ENCODE data around the gene EEF1AKMT1.

The EEF1AKMT1 gene

GRCh38 chr13:20788312-20788711 is 14.6 kb upstream of the EEF1AKMT1 start:
- TF ChIP-seq TAF1 (IDR thresholded peaks at IDR 0.05; ENCODE audit: borderline replicate concordance, insufficient read depth, low read length), result no peak
- no peak for TF ChIP-seq POLR2AphosphoS5 (IDR thresholded peaks at IDR 0.05; ENCODE audit: low read depth, low read length)
- no peak for TF ChIP-seq FOXP2 (optimal IDR thresholded peaks at IDR 0.05; ENCODE audit: borderline replicate concordance, extremely low read depth, extremely low read length, insufficient read depth)
- TF ChIP-seq, protein P1, sequence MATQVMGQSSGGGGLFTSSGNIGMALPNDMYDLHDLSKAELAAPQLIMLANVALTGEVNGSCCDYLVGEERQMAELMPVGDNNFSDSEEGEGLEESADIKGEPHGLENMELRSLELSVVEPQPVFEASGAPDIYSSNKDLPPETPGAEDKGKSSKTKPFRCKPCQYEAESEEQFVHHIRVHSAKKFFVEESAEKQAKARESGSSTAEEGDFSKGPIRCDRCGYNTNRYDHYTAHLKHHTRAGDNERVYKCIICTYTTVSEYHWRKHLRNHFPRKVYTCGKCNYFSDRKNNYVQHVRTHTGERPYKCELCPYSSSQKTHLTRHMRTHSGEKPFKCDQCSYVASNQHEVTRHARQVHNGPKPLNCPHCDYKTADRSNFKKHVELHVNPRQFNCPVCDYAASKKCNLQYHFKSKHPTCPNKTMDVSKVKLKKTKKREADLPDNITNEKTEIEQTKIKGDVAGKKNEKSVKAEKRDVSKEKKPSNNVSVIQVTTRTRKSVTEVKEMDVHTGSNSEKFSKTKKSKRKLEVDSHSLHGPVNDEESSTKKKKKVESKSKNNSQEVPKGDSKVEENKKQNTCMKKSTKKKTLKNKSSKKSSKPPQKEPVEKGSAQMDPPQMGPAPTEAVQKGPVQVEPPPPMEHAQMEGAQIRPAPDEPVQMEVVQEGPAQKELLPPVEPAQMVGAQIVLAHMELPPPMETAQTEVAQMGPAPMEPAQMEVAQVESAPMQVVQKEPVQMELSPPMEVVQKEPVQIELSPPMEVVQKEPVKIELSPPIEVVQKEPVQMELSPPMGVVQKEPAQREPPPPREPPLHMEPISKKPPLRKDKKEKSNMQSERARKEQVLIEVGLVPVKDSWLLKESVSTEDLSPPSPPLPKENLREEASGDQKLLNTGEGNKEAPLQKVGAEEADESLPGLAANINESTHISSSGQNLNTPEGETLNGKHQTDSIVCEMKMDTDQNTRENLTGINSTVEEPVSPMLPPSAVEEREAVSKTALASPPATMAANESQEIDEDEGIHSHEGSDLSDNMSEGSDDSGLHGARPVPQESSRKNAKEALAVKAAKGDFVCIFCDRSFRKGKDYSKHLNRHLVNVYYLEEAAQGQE (IDR thresholded peaks at IDR 0.05; ENCODE audit: insufficient read depth in 1 of 2, low read depth in 2 of 2, low read length in 2 of 2), result no peak
- TF ChIP-seq SIN3A (IDR thresholded peaks at IDR 0.05; ENCODE audit: borderline replicate concordance, insufficient read depth, low read length), result no peak

DNA sequence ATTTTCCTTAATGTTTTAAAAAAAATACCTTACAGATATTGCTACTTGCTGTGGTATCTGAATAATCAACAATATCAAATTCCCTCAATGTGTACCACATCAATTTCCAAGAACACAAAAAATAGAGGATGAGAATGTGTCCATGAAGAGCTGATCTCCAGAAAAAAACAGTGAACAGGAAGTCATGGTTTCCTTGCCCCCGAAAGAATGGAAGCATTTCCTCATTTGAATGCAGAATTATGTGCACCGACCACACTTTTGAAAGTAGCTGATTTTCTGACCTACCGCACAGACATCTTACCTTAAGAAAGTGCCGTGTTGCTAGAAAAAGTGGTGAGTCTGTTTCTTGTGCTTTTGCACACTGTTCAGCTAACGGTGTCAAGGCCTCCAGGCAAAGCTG is 13.4 kb upstream of the EEF1AKMT1 start:
- TF ChIP-seq TAF1 (IDR thresholded peaks at IDR 0.05; ENCODE audit: borderline replicate concordance, insufficient read depth, low read length), result no peak
- no peak for TF ChIP-seq POLR2AphosphoS5 (IDR thresholded peaks at IDR 0.05; ENCODE audit: low read depth, low read length)
- TF ChIP-seq, protein P1 (IDR thresholded peaks at IDR 0.05; ENCODE audit: insufficient read depth in 1 of 2, low read depth in 2 of 2, low read length in 2 of 2), result no peak
- no peak for TF ChIP-seq FOXP2 (optimal IDR thresholded peaks at IDR 0.05; ENCODE audit: borderline replicate concordance, extremely low read depth, extremely low read length, insufficient read depth)
- no peak for TF ChIP-seq SIN3A (IDR thresholded peaks at IDR 0.05; ENCODE audit: borderline replicate concordance, insufficient read depth, low read length)

DNA sequence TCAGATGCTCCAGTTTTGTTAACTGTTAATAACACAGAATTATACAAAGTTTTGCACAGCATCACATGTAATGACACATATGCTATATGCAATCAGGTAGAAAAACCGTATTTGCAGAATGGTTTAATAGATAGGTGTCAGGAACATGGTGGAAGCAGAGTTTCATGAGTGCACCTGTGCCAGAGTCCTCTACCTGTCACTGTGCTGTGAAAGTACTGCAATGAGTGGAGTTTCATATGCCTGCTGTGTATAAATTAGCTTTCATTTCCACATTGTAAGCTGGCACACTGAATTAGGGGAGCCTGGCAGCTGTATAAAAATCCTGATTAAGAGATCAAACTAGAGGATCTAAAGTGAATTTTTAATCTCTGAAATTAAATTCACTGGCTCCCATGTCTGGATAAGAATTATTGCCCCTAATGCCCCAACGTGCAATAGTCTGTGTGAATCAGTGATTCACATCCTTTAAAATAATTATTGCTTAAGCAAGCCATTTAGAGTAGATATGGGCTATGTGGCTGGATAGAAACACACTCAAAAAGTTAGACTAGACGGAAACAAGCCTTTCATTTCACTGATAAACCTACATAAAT is 8.5 kb upstream of the EEF1AKMT1 start:
- TF ChIP-seq, protein P1 (IDR thresholded peaks at IDR 0.05; ENCODE audit: insufficient read depth in 1 of 2, low read depth in 2 of 2, low read length in 2 of 2), result no peak
- no peak for TF ChIP-seq SIN3A (IDR thresholded peaks at IDR 0.05; ENCODE audit: borderline replicate concordance, insufficient read depth, low read length)
- TF ChIP-seq FOXP2 (optimal IDR thresholded peaks at IDR 0.05; ENCODE audit: borderline replicate concordance, extremely low read depth, extremely low read length, insufficient read depth), result no peak
- no peak for TF ChIP-seq POLR2AphosphoS5 (IDR thresholded peaks at IDR 0.05; ENCODE audit: low read depth, low read length)
- no peak for TF ChIP-seq TAF1 (IDR thresholded peaks at IDR 0.05; ENCODE audit: borderline replicate concordance, insufficient read depth, low read length)

- TF ChIP-seq POLR2AphosphoS5 (IDR thresholded peaks at IDR 0.05; ENCODE audit: low read depth, low read length) (no peak), TAF1 (IDR thresholded peaks at IDR 0.05; ENCODE audit: borderline replicate concordance, insufficient read depth, low read length) (no peak), SIN3A (IDR thresholded peaks at IDR 0.05; ENCODE audit: borderline replicate concordance, insufficient read depth, low read length) (no peak), FOXP2 (optimal IDR thresholded peaks at IDR 0.05; ENCODE audit: borderline replicate concordance, extremely low read depth, extremely low read length, insufficient read depth) (no peak)
- TF ChIP-seq, protein P1 (IDR thresholded peaks at IDR 0.05; ENCODE audit: insufficient read depth in 1 of 2, low read depth in 2 of 2, low read length in 2 of 2), result no peak
Observed at GRCh38 chr13:20780317-20780716, 6.6 kb upstream of the EEF1AKMT1 start.
